ENCODE measurements around the gene DNM1.

DNM1 gene

DNA sequence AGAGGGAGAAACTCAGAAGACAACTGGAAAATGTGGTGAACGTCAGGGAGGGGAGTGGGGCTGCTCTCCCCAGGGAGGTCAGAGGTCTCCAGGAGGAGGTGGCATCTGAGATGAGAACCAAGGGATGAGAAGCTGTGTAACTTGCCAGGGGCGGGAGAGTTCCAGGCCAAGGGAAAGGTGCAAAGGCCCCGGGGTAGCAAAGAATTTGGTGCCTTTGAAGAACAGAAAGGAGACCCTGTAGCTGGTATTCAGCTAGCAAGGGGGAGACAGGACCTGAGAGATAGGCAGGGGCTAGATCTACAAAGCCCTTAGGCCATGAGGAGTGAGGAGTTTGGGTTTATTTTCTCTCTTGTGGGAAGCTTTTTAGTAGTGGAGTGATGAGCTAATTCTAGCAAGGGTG, 3.3 kb downstream of the DNM1 start:
- no peak for DNase-seq

- DNase-seq, result no peak
These were observed 4.0 kb downstream of the DNM1 start for GRCh38 chr9:128206916-128207910.

DNA sequence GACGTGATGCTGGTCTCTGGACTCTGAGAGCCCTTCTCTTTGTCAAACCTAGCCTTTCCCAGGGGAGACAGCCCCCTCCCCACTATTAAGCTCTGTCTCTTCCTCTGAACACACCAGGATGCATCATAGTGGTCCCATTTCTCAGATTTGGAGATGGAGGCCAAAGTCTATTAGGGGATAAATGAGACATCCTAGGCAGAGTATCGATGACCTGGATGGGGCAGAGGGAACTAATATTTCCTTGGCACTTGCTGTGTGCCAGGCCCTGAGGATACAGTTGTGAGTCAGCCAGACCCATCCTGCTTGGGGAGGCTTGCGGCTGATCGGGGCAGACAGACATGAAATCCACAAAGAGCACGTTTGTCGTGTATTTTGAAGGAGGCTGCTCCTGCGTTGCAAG, 5.2 kb downstream of the DNM1 start:
- no peak for DNase-seq

DNA sequence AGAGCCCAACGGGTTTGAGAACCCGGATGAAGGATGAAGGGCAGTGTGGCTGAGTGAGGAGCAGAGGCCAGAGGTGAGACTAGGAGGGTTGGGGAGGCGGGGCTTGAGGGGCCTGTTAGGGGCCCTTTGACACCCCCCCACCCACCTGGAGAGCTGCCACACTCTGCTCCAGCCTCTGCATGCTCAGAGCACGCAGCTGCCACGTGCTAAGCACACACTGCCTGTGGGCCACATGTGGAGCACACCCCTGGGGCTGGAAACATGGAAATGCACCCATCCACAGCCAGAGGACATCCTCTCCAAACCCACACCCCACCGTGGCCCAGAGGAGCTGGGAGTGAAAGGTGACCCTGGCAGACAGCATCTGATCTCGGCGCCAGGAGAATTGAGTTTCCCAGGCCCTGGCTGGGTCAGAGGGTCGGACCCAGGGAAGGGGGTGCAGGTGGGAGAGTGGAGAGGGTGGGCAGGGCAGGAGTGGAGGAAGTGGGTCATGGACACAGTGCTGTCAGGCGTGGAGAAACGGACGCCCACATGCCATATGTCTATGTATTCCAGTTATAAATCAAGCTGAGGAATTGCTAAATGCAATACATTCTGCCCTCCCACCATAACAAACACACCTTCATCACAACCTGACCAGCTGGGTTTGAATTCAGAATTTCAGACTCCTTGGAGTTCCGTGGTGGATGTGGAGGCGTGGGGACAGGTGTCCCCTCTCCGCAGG, 5.9 kb downstream of the DNM1 start:
- DNase-seq, result no peak

GRCh38 chr9:128211186-128211980, 8.2 kb downstream of the DNM1 start:
- DNase-seq, result no peak

- DNase-seq, result no peak
These were observed 8.8 kb downstream of the DNM1 start for GRCh38 chr9:128211981-128212281.

- DNase-seq, result no peak
These were observed 10.7 kb downstream of the DNM1 start for GRCh38 chr9:128213746-128214497.

- DNase-seq, result no peak
These were observed 11.7 kb downstream of the DNM1 start for GRCh38 chr9:128214571-128215490.

GRCh38 chr9:128215491-128216409, 12.6 kb downstream of the DNM1 start:
- no peak for DNase-seq

- no peak for DNase-seq
These were observed 13.8 kb downstream of the DNM1 start for GRCh38 chr9:128216781-128217553.

- no peak for DNase-seq
These were observed 15.0 kb downstream of the DNM1 start for GRCh38 chr9:128218172-128218517.

- peak; percentile 94 for DNase-seq
These were observed 15.6 kb downstream of the DNM1 start for GRCh38 chr9:128218518-128219389.

GRCh38 chr9:128219831-128220230, 16.7 kb downstream of the DNM1 start:
- DNase-seq, result no peak

DNA sequence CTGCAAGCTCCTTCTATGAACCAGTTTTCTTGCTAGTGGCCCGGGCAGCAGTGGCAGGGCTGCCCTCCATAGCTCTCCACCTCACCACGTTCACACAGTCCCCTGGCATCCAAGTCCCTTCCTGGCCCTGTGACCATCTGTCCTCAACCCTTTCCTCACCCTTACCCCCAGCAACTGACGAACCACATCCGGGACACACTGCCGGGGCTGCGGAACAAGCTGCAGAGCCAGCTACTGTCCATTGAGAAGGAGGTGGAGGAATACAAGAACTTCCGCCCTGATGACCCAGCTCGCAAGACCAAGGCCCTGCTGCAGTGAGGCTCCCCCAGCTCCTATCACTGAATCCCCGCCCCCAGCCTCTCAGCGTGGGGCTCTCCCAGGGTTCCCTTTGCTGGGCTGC, 18.8 kb downstream of the DNM1 start:
- no peak for DNase-seq

DNA sequence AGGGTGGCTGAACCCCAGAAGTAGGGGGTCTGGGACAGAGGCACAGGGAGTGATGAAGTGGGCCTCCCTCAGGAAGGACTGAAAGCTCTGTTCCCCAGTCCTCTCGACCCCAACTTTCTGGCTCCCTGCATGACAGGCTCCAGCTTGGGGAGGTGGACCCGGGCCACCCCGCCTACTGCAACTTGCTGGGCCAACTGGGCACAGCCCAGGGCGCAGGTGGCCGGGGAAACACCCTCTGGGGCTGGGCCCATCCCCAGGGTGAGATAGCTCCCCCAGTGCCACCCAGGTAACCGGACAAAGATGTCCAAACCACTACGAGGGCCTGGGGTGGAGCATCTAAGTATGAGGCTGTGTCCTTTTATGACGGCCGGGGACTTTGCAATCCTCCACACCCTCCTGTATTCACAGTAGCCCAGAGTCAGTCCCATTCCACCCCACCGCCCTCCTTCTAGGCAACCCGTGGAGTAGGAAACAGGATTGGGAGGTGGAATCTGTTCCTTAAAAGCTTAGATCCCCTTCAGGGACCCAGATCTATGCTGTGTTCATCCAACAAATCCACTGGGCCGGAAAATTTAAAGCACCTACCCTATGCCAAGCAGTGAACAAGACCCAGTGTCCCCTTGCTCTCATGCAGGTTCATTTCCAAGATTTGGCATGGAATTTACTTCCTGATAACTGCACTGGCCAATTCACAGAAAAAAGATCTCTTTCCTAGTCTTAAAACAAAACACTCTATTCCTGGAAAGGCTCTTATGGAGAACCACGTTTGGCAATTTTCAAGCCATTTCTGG, 19.9 kb downstream of the DNM1 start:
- DNase-seq, result no peak

- no peak for DNase-seq
These were observed 21.7 kb downstream of the DNM1 start for GRCh38 chr9:128224877-128225276.

DNA sequence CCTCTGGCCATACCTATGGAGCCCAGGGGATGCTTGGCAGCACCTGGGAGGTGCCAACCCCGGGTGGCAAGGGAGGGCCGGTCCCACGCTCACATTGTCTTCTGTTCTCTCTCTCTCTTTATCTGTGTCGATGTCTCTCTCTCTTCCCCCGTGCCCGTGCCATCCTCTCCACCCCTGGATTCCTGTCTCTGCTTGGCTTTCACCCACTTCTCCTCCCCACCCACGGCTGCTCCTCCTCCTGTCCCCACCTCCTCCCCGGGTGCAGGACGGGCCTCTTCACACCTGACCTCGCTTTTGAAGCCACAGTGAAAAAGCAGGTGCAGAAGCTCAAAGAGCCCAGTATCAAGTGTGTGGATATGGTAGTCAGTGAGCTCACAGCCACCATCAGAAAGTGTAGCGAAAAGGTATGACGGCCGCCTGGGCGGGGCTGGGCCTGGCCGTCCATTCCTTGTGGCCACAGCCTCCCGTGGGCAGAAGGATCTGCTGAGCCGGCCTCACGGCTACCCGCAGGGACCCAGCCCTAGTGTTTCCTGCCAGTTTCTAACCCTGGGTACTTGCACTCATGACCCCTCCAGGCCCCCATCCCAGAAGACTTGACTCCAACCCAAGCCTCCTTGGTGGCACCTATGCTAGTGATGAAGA, 22.7 kb downstream of the DNM1 start:
- DNase-seq, result no peak

Data from retina (tissue), 1 donor.